HG03439 (cell line): ENCODE measurements around the gene KRT78.
"Not testable (repeated sequence)": the region's sequence is repeated elsewhere in the genome, so short reads cannot be mapped to it uniquely, and the experiment has no call there.

ENCODE experiments used
- ATAC-seq: cut with Tn5 transposase; IDR thresholded peaks from one replicate; pipeline ENCODE4 v1.9.1; 2021; ENCODE audit warnings: mild to moderate bottlenecking, moderate library complexity; ENCODE audit not compliant: unreplicated experiment

Gene KRT78

DNA sequence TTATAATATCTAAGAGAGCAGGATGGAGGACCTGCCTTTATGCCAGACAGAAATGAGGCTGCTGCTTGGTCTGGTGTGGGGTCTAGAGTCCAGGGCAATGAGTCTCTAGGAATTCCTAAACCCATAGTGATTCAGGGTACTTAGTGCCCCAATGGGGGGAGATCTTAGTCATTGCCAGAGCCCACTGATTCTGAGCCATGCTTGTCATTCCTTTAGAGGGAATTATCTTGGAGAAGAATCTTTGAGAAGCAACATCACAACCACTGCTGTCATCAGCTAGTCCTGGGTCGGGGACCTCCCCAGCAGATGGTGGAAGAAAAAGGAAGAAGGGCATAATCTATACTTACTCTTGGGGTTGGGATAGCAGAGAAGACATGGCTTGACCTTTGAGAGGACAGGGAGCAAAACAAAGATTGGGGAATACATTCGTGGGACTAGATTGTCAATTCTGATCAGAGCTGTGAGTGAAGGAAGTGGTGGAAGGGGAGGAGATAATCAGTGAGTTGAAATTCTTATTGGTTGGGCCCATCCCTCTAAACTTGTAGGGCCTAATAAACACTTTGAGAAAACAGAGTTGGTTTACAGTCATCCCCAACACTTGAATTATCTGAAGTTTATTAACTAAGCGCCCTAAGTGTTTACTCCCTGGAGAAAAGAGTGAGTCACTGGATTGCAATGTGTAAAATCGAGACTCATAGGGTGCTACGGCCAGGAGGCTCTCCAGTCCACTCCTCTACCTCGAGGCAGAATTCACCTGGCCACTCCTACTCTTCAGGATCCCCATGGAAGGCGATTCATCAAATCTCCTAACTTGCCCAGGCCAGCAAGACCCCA, 49.9 kb downstream of the KRT78 start:
- ATAC-seq, result no peak

- no peak for ATAC-seq
These were observed 50.7 kb downstream of the KRT78 start for GRCh38 chr12:52798003-52798670.

GRCh38 chr12:52797529-52797894, 51.3 kb downstream of the KRT78 start:
- ATAC-seq, result no peak

DNA sequence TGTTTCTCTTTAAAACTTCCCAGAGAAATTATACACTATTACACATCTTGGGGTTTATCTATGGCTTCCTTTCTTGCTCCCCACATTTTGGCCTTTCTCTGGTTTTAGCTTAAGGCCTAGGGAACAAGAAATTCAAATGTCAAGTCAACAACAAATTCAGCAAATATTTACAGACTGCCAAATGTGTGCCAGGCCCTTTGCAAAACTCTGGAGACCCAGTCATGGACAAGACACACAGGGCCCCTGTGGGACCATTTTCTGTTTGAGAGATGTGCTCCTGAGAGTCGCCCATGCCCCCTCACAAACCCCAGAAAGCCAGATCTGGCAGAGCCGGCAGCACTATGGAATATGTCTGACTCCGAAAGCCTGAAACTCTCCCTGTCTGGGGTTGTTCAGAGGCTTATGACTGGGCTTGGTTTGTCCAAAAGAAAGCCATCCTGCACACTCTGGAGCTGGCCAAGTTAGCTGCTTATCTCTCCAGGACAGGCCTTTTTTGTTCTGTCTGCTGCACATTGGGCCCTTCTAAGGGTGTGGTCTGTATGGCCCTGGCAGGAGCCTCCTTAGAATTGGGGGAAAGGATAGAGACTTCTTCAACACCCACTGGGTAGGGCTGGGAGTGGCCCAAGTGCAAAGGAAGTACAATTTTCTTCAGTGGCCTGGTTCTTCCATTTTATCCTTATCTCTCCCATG, 51.8 kb downstream of the KRT78 start:
- ATAC-seq, result no peak

DNA sequence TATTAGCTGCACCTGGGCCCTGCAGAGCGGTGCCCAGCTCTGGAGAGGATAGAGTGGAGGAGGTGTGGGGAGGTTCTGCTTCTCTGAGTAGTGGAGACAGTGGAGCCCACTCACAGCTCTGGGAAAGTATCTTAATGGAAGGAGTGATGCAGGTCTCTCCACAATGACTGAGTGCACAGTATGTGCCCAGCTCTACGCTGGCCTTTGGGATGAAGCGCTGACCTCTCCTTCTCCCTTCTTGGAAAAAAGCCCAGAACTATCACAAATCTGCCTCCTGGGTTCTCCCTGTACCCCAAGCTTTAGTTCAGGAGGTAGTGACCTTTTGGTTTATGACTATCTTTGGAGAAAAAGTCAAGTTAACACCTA, 52.4 kb downstream of the KRT78 start:
- no peak for ATAC-seq

DNA sequence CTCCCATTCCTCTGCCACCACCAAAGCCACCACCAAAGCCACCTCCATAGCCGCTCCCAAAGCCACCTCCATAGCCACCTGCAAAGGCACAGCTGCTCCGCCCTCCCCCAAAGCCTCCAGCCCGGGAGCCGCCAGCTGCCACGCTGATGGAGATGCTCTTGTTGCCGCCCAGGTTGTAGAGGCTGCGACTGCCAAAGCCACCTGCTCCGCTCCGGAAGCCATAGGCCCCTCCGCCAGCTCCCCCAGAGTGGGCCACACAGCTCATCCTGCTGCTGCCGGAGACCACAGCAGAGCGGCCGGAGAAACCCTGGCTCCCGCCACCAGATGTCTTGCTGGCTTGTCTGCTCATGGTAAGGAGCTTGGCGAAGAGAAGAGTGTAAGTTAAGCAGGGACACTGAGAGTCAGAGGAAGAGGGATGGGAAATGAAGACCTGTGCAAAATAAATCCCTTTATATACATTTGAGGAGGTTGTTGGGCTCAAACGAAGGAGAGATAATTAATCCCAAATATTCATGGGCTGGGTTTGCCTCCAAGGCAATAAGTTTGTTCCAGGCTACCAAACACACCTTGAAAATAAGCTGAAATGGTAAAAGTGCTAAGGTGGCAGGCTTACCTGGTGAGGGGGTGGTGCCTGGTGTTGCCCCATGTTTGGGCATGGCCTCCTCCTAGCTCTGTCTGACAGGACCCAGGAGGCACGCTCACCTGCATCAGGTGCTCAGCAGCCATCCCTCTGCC, 52.9 kb downstream of the KRT78 start, which contains the start of gene KRT3:
Gene KRT3, minus strand, starts transcription at position 424 of the 735 bp plus-strand sequence. Its CDS starts 75 bp downstream, at position 349.
- no peak for ATAC-seq

DNA sequence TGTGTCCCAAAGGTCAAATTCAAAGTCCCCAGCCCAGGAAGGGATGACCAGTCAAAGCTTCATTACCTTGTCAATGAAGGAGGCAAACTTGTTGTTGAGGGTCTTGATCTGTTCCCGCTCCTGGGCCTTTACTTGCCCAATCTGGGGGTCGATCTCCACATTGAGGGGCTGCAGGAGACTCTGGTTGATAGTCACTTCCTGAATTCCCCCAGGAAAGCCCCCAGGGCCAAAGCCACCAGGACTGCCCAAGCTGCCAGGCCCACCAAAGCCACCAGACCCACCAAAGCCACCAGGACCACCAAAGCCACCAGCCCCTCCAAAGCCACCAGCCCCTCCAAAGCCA, 53.5 kb downstream of the KRT78 start:
- ATAC-seq, result not testable (repeated sequence)

GRCh38 chr12:52794479-52795331, 54.1 kb downstream of the KRT78 start:
- no peak for ATAC-seq

GRCh38 chr12:52792185-52793029, 56.4 kb downstream of the KRT78 start:
- no peak for ATAC-seq

GRCh38 chr12:52791271-52792184, 57.3 kb downstream of the KRT78 start:
- ATAC-seq, result no peak

DNA sequence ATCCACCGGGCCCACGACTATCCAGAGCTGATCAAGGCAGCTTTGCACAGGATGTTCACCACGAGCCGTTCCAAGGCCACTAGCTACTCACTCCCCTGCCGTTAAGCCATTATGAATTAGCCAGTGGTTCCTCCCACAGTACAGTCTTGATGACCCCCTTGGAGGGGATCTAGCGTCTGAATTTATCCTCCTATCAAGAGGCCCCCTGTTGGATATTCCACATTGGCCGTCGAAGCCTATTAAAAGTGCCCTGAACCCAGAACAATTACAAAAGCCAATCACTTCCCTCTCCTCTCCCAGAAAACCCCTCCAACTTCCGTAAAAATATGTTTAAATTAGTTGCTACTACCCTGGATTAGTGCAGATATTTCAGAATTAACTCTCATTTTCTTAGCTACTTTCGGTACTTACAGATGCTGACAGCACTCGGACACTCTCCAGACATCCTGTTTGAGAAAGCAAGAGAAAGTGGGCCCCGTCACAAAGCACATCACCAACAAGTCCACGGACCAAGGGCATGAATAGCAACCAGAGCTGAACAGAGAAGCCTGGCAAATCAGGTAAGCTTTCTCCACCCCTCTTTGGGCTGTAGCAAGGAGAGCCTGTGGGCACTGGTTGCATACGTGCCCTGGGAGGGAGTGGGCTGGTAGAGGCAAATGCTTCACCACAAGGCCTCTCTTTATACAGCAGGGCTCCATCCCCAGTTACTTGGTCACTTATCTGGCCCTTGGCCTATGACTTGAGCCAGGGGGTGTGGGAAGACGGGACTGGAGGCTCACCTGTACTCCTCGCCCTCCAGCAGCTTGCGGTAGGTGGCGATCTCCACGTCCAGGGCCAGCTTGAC, 58.1 kb downstream of the KRT78 start:
- no peak for ATAC-seq

GRCh38 chr12:52789637-52790426, 59.0 kb downstream of the KRT78 start:
- ATAC-seq, result no peak

GRCh38 chr12:52788876-52789636, 59.7 kb downstream of the KRT78 start:
- ATAC-seq, result no peak

GRCh38 chr12:52788192-52788875, 60.5 kb downstream of the KRT78 start:
- no peak for ATAC-seq
